Measurements from ENCODE around the gene SIKE1. TPM values are rescaled to one million over a fixed set of nuclear protein-coding genes. Genes with fewer than 3 reads are reported as not detected.
"Not testable (repeated sequence)": the region's sequence is repeated elsewhere in the genome, so short reads cannot be mapped to it uniquely, and the experiment has no call there.

Gene SIKE1
- polyA plus RNA-seq, 10 donors: 27.8 to 36.1 (median 32.4) TPM

DNA sequence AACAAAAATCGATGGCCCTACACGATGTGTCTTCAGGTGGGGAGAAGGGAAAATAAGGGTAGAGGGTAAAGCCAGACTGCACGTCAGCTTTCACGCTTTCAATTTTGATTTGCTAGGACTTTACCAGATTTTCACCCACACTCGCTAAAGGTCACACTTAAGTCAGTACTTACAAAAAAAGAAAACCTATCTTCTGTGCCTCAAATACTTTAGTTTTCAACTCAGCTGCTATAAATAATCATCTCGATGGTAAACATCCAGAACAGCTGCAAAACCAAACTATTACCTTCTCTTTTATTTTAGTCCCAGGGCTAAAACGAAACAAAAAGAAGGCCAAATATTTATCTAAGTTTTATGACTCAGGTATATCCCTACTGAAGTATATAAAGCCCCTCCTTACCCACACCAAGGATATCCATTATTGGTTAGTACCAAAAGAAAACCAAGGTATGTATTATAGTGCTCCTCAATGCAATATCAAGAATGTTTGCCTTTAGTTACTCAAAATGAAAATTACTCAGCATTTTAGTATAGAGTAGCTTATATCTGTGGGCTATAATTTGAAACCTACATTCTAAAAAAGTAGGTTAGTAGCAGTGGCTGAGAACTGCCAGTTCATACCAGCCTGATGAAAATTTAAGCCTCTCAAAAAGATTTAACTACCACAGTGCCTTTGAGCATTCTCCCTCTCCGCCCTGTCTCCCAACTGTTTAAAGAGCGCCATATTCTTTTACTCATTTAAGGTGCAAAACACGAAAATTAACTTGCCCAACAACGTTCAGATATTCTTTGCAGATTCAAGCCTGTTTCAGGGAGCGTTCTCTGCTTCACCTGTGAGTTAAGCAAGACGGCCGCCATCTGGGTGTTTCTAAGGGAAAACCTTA is 24.2 kb downstream of the SIKE1 start:
- peak in 1 of 3 donors; percentile 11 for DNase-seq

DNA sequence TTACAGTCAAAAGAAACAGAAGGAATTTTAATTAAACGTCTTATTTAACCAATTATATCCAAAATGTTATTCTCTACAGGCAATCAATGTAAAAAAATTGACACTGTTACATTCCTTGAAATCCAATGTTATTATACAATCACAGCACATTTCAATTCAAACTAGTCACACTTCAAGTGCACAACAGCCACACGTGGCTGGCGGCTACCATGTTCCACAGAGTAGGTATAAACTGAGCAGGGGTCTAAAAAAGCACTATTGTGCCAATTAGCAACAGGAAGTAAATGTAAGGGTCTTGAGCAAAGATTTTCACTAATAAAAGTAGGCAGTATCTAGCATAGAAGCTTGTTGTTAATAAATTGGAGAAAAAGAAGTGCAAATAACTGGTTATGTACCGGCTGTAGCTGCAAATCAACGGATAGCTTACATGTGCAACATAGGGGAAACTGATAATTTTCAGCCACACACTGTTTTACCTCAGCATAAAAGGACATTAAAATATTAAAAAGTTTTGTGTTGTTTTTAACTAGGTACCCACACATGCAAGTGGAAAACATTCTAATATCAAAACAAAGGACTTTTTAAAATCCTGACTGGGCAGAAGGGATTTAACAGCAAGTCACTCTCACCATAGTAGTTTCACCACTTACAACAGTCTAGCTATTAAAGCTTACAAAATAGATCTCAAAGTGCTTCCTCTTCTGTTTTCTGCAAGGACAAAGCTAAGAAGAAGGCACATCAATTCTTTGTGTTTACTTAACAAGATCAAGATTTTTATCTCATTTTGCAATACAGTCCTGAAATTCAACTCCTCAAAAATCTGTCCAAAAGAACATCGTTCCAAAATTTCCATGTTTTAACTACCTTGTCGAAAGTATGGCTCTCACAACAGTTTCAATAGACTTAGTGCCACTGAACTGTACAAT is 25.2 kb downstream of the SIKE1 start:
- DNase-seq: no peak

DNA sequence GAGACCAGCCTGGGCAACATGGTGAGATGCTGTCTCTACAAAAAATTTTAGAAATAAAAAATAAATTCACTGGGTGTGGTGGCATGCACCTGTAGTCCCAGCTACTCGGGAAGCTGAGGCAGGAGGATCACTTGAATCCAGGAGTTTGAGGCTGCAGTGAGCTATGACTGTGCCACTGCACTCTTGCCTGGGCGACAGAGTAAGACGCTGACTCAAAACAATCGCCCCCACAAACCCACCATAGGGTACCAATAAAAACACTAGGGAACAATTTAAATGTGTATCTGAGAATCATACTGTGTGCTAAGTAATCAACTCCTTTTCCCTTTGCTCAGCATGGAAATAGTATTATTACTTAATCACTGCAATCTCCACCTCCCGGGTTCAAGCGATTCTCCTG is 26.8 kb downstream of the SIKE1 start:
- not testable (repeated sequence) for DNase-seq

DNA sequence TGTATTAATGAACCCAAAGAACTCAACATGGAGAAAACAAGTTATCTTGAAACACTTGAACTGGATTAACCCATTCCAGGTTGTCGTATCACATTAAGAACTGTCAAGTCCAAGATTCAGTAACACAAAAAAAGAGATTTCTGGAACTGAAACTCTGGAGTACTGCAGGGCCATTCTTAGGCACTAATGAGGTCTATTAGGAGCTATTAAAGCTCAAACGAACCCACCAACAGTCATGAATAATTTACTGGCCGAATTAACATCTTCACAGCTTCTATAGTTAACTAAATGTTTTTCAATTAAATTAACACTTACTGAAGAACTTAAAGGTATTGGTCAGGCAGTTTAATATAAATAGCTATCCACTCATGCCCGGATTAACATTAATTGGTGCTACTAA is 27.3 kb downstream of the SIKE1 start:
- no peak for DNase-seq

DNA sequence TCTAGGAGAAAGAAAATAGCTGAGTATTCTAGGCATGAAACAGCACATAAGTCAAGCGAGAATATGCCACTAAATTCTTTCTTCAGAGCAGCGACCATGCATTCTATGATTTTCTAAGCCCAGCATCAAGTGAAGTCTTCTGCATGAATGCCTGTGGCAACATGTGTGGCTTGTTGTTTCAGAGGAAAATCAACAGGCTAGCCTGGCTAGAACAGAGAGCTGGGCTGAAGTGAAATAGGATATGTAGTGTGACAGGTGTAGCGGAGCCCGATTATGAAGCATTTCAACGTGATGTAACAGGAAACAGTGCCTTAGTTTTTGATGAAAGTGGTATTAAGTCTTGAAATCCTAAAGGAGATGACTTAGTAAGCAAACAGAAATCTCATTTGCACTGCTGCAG is 29.7 kb downstream of the SIKE1 start:
- no peak for DNase-seq

DNA sequence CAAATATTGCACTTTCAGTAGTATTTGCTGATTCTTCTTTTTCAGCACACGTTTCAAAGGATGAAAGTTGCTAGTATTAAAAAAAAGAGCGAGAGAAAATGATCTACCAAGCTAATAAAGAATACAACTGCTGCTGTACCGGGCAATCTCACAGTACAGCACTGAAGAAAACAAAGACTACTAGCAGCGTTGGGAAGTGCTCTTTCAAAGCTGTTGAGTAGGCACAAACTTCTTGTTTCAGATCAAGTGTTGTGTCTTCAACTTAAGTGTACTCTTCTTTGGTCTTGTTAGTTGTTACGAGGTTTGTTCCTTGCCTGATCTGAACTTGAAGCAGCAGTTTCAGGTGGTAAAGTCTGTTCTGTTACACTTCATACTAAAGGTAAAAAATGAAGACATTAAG is 30.6 kb downstream of the SIKE1 start:
- DNase-seq: no peak

DNA sequence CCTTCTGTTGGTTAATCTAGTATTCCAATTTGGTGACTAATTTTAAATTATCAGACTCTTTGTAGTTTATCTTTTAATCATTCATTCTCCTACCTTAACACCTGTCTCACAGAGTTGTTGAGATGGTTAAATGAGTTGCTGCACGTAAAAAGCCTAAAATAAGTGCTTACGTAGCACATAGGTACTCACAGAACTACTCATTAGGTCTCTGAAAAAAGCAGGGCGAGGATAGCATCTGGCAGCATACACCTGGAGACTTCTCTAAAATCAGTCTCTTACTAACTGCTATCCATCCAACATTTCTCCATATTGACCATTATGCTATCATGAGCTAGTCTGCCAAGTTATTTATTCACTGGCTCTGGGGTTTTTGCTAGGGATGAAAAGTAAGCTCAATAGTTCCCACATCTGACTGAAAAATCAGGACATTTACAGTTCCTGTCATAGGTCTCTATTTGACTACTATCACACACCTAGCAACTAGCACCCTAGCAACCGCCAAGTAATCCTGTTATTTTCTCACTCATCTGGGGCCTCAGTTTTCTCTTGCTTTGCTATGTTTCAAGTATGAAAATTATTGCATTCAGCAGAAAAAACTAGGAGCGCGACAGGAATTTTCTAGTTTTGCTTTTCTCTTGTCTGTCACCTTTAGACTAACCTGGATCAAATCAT is 33.9 kb downstream of the SIKE1 start:
- DNase-seq: no peak

DNA sequence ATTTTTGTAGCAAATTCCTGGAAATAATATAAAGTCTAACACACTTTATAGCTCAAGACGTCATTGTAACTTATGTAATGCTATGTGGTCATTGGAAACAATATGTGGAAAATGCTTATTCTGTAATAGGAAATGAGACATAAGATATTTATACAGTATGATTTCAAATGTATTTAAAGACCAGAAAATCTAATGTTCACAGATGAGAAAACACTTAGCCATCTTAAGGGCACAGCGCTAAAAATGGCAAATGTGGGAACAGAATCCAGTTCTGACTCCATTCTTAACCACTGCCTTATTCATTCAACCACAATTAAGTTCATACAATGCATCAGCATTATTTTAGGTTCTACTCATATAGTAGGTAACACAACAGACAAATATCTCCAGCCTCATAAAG is 35.2 kb downstream of the SIKE1 start:
- no peak for DNase-seq

DNA sequence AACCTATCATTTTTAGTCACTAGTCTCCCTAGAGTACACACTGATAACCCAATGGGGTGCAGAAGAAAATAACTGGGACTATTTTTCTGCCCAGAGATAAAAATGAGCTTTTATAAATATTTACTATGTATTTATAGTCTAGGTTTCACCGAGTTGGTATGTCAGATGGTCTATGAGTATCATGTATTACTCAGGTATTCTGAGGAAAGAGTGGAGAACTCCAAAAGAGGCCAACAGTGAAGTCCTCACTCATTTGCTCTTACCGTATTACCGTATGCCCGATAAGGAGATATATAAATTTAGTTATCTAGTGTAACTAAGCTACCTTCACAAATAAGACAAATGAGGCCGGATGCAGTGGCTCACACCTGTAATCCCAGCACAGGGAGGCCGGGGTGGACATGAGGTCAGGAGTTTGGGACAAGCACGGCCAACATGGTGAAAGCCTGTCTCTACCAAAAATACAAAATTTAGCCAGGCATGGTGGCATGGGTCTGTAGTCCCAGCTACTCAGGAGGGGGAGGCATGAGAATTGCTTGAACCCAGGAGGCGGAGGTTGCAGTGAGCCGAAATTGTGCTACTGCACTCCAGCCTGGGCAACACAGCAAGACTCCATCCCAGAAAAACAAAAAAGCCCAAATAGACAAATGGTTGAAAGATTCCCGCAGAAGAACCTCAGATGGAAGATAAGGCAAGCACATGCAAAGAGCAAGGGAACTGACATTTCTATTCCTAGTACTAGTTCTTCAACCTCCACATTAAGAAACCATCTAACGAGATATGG is 38.3 kb downstream of the SIKE1 start:
- DNase-seq: no peak

DNA sequence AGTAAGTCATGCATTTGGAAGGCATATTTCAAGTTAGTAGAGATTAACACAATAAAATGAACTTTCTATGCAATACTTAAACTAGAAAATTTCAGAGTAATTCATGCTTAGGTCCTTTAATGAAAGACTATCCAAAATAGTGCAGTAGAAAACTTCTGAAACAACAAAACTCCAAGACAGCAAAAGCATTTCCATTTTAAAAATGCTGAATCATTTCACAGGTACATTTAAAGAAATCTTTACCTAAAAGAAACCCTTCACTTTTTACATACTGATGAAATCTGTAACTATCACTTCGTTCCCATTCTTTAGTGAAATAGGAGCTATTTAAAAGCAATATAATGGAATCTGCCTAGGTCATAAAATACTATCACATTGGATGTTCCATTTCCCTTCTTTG is 40.2 kb downstream of the SIKE1 start:
- DNase-seq: no peak

DNA sequence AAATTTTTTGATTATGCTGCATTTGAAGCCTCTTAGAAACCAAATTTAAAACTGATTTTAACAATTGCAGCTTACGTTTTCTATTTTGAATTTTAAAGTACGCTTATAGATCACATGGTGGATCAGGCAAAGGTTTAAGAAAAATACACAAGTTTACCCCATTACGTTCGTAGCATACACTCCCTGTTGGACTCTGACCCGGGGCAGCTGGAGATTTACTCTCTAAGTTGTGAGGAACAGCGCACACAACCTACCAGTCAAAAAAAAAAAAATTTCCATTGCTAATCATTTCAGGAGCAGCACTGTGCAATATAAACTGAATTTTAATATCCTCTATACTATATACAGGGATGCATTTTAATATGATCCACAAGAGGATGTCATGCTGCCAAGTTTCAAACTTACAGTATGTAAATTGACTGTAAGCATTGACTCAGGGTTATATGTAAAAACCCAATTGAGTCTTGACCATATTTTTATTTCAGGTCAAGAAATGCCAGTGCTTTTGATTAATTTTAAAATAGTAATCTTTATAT is 43.1 kb downstream of the SIKE1 start:
- no peak for DNase-seq

DNA sequence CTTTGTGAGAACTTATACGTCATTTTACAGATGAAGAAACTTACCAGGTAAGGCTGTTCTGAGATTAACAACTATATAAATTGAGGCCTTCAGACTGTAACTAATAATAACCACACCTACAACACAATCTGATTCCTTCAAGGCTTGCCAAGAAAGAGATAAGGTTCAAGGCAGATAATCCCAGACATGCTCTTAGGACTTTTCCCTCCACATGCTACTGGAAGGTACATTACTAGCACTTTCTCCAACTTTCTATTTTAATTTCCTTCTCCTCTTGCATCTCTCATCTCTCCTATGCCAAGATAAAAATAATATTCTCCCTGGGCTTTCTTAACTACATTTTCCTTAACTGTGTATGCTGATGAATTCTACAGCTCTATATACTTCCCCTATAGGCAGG is 45.0 kb downstream of the SIKE1 start:
- no peak for DNase-seq

DNA sequence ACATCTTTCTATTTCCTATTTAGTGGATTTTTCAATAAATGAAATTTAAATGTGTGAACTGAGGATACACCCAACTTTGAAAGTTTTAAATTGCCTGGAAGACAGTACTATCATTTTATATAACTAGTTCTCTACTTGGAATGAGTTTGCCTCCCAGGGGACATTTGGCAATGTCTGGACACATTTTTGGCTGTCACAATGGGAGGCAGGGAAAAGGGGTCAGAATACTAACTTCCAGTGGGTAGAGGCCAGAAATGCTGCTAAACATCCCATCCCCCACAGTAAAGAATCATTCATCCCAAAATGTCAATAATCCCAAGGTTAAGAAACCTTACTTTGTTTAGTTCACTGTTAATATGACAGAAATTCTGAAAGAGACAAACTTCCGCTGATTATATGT is 50.7 kb downstream of the SIKE1 start:
- DNase-seq: no peak

DNA sequence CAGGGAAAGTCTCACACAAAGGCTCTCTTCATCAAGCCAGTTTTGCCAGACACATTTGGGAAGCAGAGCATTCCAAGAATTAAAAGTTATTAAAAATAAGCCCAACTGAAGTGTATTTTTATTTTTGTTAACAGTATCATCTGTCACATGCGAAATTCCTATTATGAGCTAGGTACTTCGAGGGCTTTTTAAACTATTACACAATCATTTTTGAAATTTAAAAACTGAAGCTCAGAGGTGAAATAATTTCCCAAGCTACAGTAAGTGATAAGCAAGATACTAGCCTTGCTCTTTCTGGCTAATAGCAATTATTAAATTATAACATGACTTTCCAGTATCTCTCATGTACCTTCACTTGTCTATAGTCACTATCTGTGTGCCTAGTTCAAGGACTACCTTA is 51.9 kb downstream of the SIKE1 start:
- DNase-seq: no peak

DNA sequence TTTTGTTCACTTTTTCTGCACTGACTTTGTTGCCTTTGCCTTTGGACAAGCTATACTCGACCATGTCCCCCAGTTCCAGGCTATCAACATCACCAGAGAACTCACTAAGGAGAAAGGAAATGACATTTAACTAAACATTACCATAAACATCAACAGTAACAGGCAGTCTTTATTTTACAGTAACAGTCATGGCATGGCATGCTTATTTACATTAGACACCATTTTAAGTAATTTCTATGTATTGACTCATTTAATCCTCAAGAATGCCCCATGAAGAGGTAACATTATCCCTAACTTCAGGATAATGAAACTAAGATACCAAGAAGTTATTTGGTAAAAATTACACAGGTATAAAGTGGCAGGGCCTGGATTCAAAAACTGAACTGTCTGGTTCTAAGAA is 55.3 kb downstream of the SIKE1 start:
- DNase-seq: no peak

DNA sequence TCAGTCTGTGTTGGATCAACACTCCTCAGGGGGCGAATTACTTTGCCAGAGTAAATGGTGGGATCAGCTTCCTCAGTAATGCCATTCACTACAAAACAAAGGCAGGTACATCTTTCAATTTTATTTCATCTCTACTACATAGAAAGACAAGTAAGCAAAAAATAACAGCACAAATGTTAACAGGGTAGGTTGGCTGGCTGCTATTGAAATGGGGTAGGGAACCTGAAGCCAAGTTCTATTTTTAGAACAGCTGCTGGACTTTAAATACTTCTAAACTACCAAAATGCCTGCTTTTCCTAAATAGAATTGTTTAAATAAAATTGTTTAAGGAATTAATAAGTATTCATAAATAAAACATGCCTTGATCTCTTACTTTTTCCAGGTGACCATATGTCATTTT is 56.6 kb downstream of the SIKE1 start:
- no peak for DNase-seq

DNA sequence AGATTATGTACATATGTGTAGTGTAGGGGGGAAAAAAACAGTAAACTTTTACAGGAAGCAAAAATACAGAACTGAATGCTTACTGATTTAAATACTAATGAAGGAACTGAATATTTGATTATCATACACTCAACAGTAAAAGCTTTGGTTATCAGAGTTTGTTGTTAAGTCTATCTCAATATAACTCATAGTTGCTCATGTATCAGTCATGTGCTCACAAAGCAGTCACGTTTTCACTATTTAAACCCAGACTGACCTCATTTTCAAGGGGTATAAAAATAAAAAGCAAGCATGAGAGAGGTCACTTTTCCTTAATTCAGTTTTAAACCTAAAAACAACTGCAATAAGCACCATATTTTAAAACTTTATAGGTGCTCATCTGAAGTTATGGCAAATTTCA is 57.0 kb downstream of the SIKE1 start:
- DNase-seq: no peak

DNA sequence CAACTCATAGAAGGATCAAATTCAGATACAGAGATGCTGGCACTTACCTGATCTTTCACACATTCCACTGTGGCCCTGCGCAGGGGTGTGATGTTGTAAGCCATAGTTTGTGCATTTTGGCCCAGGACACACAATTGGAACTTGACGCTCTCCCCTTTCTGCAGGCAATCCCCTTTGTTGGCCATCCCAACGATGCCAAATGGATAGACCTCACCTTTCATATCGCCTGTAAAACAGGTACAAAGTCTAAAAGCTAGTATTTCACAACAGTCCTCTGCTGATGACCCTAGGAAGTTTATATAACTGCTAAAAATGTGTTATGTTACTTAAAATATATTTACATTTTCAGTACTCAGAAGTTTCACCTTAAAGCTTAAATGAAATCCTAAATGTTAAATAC is 60.0 kb downstream of the SIKE1 start:
- no peak for DNase-seq
